Stimulated activated memory B cell treated with anti-CD40 and anti-IgM and Interleukin-4, amounts not matched to agents 10 μg/mL and 1 μg/mL and 100 μg/mL, for 72 hours (primary cell): ENCODE data around the gene TOP2A.
A peak's percentile ranks its signal among the peaks of the same experiment; 100 is the strongest.
"Not testable (repeated sequence)": the region's sequence is repeated elsewhere in the genome, so short reads cannot be mapped to it uniquely, and the experiment has no call there.

Source experiments
- ATAC-seq: fragments of 150-1000 bp; cut with Tn5 transposase; 2 replicates; pipeline ENCODE4 v1.10.0; 2021
- H3K27ac Mint-ChIP-seq: one replicate; pipeline ENCODE4 v1.8.0; 2022; ENCODE audit warnings: mild to moderate bottlenecking, mixed read lengths
- H3K27me3 Mint-ChIP-seq: one replicate; pipeline ENCODE4 v1.8.0; 2022; ENCODE audit warnings: mixed read lengths
- H3K36me3 Mint-ChIP-seq: one replicate; pipeline ENCODE4 v1.8.0; 2022; ENCODE audit warnings: mixed read lengths
- H3K4me1 Mint-ChIP-seq: one replicate; pipeline ENCODE4 v1.8.0; 2022; ENCODE audit warnings: mixed read lengths
- H3K4me3 Mint-ChIP-seq: one replicate; pipeline ENCODE4 v1.8.0; 2022; ENCODE audit warnings: mild to moderate bottlenecking, moderate library complexity, mixed read lengths
- H3K9me3 Mint-ChIP-seq: one replicate; pipeline ENCODE4 v1.8.0; 2022; ENCODE audit warnings: mixed read lengths

The TOP2A gene

GRCh38 chr17:40422990-40423633 lies 5.4 kb upstream of the TOP2A start:
- Mint-ChIP-seq H3K4me1 (peaks cover 10% of the 10 kb centered on the region), H3K27ac (no peak overlapping the region)

GRCh38 chr17:40419559-40420331 lies 2.0 kb upstream of the TOP2A start:
- Mint-ChIP-seq H3K27me3 (no peaks in the 10 kb centered on the region), H3K4me3 (peak overlapping the region; percentile 31), H3K9me3 (no peaks in the 10 kb centered on the region), H3K27ac (no peak overlapping the region), H3K4me1 (peaks cover 19% of the 10 kb centered on the region), H3K36me3 (no peaks in the 10 kb centered on the region)
- no peak for ATAC-seq

More at GRCh38 chr17:40422990-40423633, 5.4 kb upstream of the TOP2A start:
- ATAC-seq: no peak
- Mint-ChIP-seq H3K27me3 (no peaks in the 10 kb centered on the region), H3K9me3 (no peaks in the 10 kb centered on the region), H3K4me3 (no peak overlapping the region), H3K36me3 (no peaks in the 10 kb centered on the region)

GRCh38 chr17:40418428-40418706 lies 671 bp upstream of the TOP2A start:
- no peaks in the 10 kb centered on the region for H3K9me3 Mint-ChIP-seq

GRCh38 chr17:40417258-40417608 lies 463 bp downstream of the TOP2A start:
- ATAC-seq: peak; percentile 28
- peak overlapping the region; percentile 79 for H3K27ac Mint-ChIP-seq

More at GRCh38 chr17:40418428-40418706, 671 bp upstream of the TOP2A start:
- H3K4me3 Mint-ChIP-seq: peak overlapping the region; percentile 96
- H3K36me3 Mint-ChIP-seq: no peaks in the 10 kb centered on the region
- H3K27me3 Mint-ChIP-seq: no peaks in the 10 kb centered on the region
- peaks cover 19% of the 10 kb centered on the region for H3K4me1 Mint-ChIP-seq
- ATAC-seq: no peak
- peak overlapping the region; percentile 79 for H3K27ac Mint-ChIP-seq

GRCh38 chr17:40416671-40417070 lies 1.0 kb downstream of the TOP2A start:
- Mint-ChIP-seq H3K9me3 (no peaks in the 10 kb centered on the region), H3K4me1 (peaks cover 19% of the 10 kb centered on the region), H3K27me3 (no peaks in the 10 kb centered on the region), H3K27ac (peak overlapping the region; percentile 79), H3K4me3 (peak overlapping the region; percentile 96), H3K36me3 (no peaks in the 10 kb centered on the region)
- ATAC-seq: no peak

More at GRCh38 chr17:40417258-40417608, 463 bp downstream of the TOP2A start:
- Mint-ChIP-seq H3K9me3 (no peaks in the 10 kb centered on the region), H3K27me3 (no peaks in the 10 kb centered on the region), H3K4me3 (peak overlapping the region; percentile 96), H3K36me3 (no peaks in the 10 kb centered on the region), H3K4me1 (peaks cover 19% of the 10 kb centered on the region)

GRCh38 chr17:40415390-40415789 lies 2.3 kb downstream of the TOP2A start:
- Mint-ChIP-seq H3K4me3 (no peak overlapping the region), H3K27me3 (no peaks in the 10 kb centered on the region), H3K9me3 (no peaks in the 10 kb centered on the region), H3K36me3 (no peaks in the 10 kb centered on the region), H3K27ac (no peak overlapping the region), H3K4me1 (peaks cover 19% of the 10 kb centered on the region)
- ATAC-seq: no peak

DNA sequence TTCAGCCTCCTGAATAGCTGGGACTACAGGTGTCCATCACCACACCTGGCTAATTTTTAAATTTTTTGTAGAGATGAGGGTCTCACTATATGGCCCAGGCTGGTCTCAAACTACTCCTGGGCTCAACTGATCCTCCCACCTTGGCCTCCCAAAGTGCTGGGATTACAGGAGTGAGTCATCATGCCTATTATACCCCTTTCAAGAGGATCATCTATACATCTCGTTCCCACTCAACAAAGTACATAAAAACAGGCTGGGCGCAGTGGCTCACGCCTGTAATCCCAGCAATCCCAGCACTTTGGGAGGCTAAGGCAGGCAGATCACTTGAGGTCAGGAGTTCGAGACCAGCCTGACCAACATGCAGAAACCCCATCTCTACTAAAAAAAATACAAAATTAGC lies 3.4 kb downstream of the TOP2A start:
- H3K9me3 Mint-ChIP-seq, H3K4me3 Mint-ChIP-seq, H3K36me3 Mint-ChIP-seq, ATAC-seq, H3K27ac Mint-ChIP-seq, H3K27me3 Mint-ChIP-seq: not testable (repeated sequence)
- peaks cover 15% of the 10 kb centered on the region for H3K4me1 Mint-ChIP-seq

- Mint-ChIP-seq H3K27me3 (no peaks in the 10 kb centered on the region), H3K4me3 (no peak overlapping the region), H3K9me3 (no peaks in the 10 kb centered on the region), H3K27ac (no peak overlapping the region), H3K4me1 (peaks cover 9% of the 10 kb centered on the region), H3K36me3 (no peaks in the 10 kb centered on the region)
- ATAC-seq: no peak
Observed at GRCh38 chr17:40412880-40413279, 4.8 kb downstream of the TOP2A start.

DNA sequence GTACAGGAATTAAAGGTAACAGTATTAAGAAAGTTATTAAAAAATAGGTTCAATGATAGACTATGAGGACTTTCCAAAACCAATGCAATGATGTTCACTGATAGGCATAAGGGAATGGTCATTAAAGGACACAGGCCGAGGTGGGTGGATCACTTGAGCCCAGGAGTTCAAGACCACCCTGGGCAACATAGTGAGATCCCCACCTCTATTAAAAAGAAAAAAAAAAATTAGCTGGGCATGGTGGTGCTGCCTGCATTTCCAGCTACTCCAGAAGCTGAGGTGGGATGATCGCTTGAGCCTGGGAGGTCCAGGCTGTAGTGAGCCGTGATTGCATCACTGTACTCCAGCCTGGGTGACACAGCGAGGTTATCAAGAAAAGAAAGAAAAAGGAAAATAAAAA lies 5.9 kb downstream of the TOP2A start:
- H3K4me1 Mint-ChIP-seq: no peaks in the 10 kb centered on the region
- no peak overlapping the region for H3K27ac Mint-ChIP-seq
- H3K27me3 Mint-ChIP-seq: no peaks in the 10 kb centered on the region
- no peaks in the 10 kb centered on the region for H3K9me3 Mint-ChIP-seq
- no peak for ATAC-seq
- no peak overlapping the region for H3K4me3 Mint-ChIP-seq
- no peaks in the 10 kb centered on the region for H3K36me3 Mint-ChIP-seq

DNA sequence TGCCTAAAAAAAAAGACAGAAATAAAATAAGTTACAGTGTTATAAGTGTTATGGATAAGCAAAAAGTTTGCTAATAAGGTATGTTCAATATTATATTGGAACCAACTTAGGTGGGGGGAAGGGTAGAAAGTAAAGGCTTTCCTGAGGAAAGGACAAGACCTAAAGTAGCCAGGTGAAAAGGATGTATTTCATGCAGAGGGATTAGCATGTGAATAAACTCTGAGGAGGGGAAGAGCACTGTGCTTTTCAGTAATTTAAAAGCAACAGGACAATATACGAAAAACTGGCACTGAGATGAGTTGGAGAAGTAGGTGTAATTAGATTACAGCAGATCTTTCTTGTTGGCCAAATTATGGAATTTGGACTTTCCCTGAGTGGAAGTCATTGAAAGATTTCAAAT lies 7.6 kb downstream of the TOP2A start:
- Mint-ChIP-seq H3K4me3 (no peak overlapping the region), H3K9me3 (no peaks in the 10 kb centered on the region), H3K36me3 (no peaks in the 10 kb centered on the region), H3K4me1 (no peaks in the 10 kb centered on the region), H3K27me3 (no peaks in the 10 kb centered on the region), H3K27ac (no peak overlapping the region)
- ATAC-seq: no peak

GRCh38 chr17:40409540-40409939 lies 8.2 kb downstream of the TOP2A start:
- ATAC-seq, H3K4me1 Mint-ChIP-seq, H3K27ac Mint-ChIP-seq, H3K4me3 Mint-ChIP-seq, H3K36me3 Mint-ChIP-seq, H3K27me3 Mint-ChIP-seq, H3K9me3 Mint-ChIP-seq: not testable (repeated sequence)

DNA sequence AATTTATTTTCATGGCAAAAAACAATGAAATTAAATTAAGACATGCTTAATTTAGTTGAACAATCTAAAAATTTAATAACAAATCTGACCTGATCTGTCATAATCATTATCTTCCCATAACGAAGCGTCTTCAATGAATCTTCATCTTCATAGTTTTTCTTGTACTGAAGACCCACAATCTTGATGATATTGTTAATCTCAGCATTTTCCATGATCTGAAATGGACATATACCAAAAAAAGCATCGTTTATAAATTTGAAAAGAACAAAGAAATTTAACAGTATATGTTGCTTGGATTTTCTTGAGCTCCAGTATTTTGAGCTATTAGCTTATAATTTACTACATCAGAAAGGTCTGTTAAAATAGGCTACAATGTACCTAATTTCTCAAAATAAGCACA lies 10.2 kb downstream of the TOP2A start:
- H3K27ac Mint-ChIP-seq: no peak overlapping the region
- H3K36me3 Mint-ChIP-seq: no peaks in the 10 kb centered on the region
- no peaks in the 10 kb centered on the region for H3K9me3 Mint-ChIP-seq
- peaks cover 5% of the 10 kb centered on the region for H3K4me1 Mint-ChIP-seq
- ATAC-seq: no peak
- no peaks in the 10 kb centered on the region for H3K27me3 Mint-ChIP-seq
- H3K4me3 Mint-ChIP-seq: no peak overlapping the region

- H3K27me3 Mint-ChIP-seq: no peaks in the 10 kb centered on the region
- no peak overlapping the region for H3K27ac Mint-ChIP-seq
- ATAC-seq: no peak
- H3K4me1 Mint-ChIP-seq: peaks cover 14% of the 10 kb centered on the region
- H3K4me3 Mint-ChIP-seq: no peak overlapping the region
- no peaks in the 10 kb centered on the region for H3K36me3 Mint-ChIP-seq
- H3K9me3 Mint-ChIP-seq: no peaks in the 10 kb centered on the region
Observed at GRCh38 chr17:40404003-40404402, 13.7 kb downstream of the TOP2A start.

- Mint-ChIP-seq H3K36me3 (no peaks in the 10 kb centered on the region), H3K27ac (peak overlapping the region; percentile 24), H3K4me1 (peaks cover 15% of the 10 kb centered on the region), H3K27me3 (no peaks in the 10 kb centered on the region), H3K9me3 (no peaks in the 10 kb centered on the region), H3K4me3 (no peak overlapping the region)
- no peak for ATAC-seq
Observed at GRCh38 chr17:40402668-40403067, 15.0 kb downstream of the TOP2A start.

- Mint-ChIP-seq H3K36me3 (no peaks in the 10 kb centered on the region), H3K27me3 (no peaks in the 10 kb centered on the region), H3K4me1 (peaks cover 15% of the 10 kb centered on the region), H3K27ac (no peak overlapping the region), H3K9me3 (no peaks in the 10 kb centered on the region), H3K4me3 (no peak overlapping the region)
- no peak for ATAC-seq
Observed at GRCh38 chr17:40399185-40399584, 18.5 kb downstream of the TOP2A start.

DNA sequence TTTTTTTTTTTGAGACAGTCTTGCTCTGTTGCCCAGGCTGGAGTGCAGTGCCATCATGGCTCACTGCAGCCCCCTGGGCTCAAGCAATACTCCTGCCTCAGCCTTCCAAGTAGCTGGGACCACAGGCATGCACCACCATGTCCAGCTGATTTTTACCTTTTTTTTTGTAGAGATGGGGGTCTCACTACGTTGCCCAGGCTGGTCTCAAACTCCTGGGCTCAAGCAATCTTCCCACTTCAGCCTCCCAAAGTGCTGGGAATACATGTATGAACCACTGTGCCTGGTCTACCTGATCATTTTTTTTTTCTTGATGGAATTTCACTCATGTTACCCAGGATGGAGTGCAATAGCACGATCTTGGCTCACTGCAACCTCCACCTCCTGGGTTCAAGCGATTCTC lies 31.1 kb downstream of the TOP2A start:
- H3K27ac Mint-ChIP-seq, H3K27me3 Mint-ChIP-seq, H3K4me1 Mint-ChIP-seq, ATAC-seq, H3K9me3 Mint-ChIP-seq, H3K36me3 Mint-ChIP-seq, H3K4me3 Mint-ChIP-seq: not testable (repeated sequence)
